Right renal cortex interstitium (tissue), 3 donors: ENCODE results near the gene KRT80. TPM values are rescaled to one million over a fixed set of nuclear protein-coding genes. Genes with fewer than 3 reads are reported as not detected.

Source experiments
- DNase-seq, 3 donors: peaks; one replicate each; pipeline ENCODE4 v3.0.0-alpha.2; 2013; ENCODE audit warnings: low read depth in 3 of 3, low spot score in 2 of 3
- polyA plus RNA-seq, 3 donors: library from polyadenylated mRNA; unstranded; fragments of 120-200 nt; gene quantifications; one replicate each; pipeline ENCODE4 v1.2.1, GENCODE V29; 2013; ENCODE audit not compliant: insufficient read length in 3 of 3

KRT80 gene
- polyA plus RNA-seq, 3 donors: 0.64 to 0.89 (median 0.76) TPM

DNA sequence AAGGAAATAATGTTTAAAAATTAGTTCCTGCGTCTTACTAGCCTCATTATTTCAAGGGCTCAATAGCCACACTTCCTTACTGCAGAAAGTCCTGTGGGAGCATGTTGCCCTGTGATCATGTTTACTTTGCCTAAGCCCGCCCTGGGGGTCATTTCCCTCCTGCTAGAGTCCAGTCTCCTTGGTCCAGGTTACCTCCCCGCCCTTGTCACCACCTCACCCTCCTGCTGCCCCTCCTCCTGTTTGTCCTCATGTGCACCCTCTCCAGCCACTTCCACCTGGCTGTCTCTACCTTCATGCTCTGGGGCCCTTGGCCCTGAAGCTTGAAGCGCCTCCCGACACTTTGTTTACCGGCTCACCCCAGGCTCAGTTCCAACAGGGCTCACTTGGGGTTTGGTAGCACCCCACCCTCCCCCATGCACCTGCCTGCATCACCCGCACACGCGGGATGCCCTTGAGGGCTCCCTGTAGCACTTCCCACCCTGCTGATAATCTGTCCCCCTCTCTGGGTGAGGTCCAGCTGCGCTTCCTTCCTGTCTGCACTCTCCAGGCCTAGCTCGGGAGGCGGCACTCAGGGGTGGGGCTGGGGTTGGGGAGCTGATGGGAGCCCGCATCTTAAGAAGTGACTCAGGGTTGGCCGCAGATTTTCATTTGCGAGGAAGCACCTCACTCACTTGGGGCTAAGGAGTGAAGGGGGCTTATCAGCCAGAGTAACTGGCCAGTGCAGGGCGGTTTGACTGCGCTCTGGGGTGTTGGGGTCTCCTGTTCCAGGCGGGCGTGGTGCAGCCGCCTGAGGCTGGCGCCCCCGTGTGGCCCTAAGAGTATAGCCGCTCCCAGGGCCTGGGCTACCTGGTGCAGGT, 72.2 kb downstream of the KRT80 start:
- DNase-seq: no peak

Other genes with a start within 250 kb of the KRT80 start
- gene ACVR1B, start 240.3 kb downstream of the KRT80 start, polyA plus RNA-seq: 10 to 100 TPM; 58.9 to 61.0 (median 60.5) TPM
- 10 to 100 TPM; 15.7 to 16.5 (median 16.5) TPM for gene TAMALIN, start 185.1 kb downstream of the KRT80 start, polyA plus RNA-seq
- 10 to 100 TPM in 2 of 3 donors, 1 to 10 TPM in 1; 10.0 to 52.2 (median 14.2) TPM for gene NR4A1, start 140.6 kb downstream of the KRT80 start, polyA plus RNA-seq
- 10 to 100 TPM; 24.9 to 31.9 (median 30.5) TPM for gene ATG101, start 122.0 kb downstream of the KRT80 start, polyA plus RNA-seq
- under 1 TPM; 0.36 to 0.96 (median 0.39) TPM for gene SMIM41, start 112.3 kb downstream of the KRT80 start, polyA plus RNA-seq
- gene KRT7, start 41.2 kb upstream of the KRT80 start, polyA plus RNA-seq: 100 to 1,000 TPM in 1 of 3 donors, 10 to 100 TPM in 2; 35.1 to 109 (median 56.3) TPM
- gene KRT86, start 82.6 kb upstream of the KRT80 start, polyA plus RNA-seq: not detected
- not detected for gene KRT81, start 99.5 kb upstream of the KRT80 start, polyA plus RNA-seq
- not detected for gene KRT83, start 129.4 kb upstream of the KRT80 start, polyA plus RNA-seq
- gene KRT85, start 175.5 kb upstream of the KRT80 start, polyA plus RNA-seq: not detected
- gene KRT84, start 193.6 kb upstream of the KRT80 start, polyA plus RNA-seq: not detected
- gene KRT82, start 214.3 kb upstream of the KRT80 start, polyA plus RNA-seq: not detected
- not detected for gene KRT75, start 242.4 kb upstream of the KRT80 start, polyA plus RNA-seq